Suprapubic skin (tissue), 3 donors: ENCODE data around the gene GDF11.

Experiments used
- CTCF ChIP-seq, 2 donors: fragments of 200-600 bp in 1 of 2; fragments of 450-650 bp in 1 of 2; sonication (generic) in 1 of 2; IDR thresholded peaks; one replicate each; pipeline ENCODE4 v1.5.1; 2016 to 2019; ENCODE audit warnings: antibody characterized with exemption in 2 of 2, mild to moderate bottlenecking in 1 of 2, moderate library complexity in 1 of 2
- POLR2AphosphoS5 ChIP-seq, 3 donors: sonication (generic); formaldehyde crosslinking; IDR thresholded peaks; one replicate each; pipeline ENCODE4 v1.6.1; 2017; ENCODE audit warnings: antibody characterized with exemption in 3 of 3

GRCh38 chr12:55696796-55697462 lies 46.0 kb upstream of the GDF11 start:
- TF ChIP-seq CTCF (IDR thresholded peaks at IDR 0.05) (no peak), POLR2AphosphoS5 (IDR thresholded peaks at IDR 0.05) (no peak)
